HG02938 (cell line): Measurements from ENCODE around the gene CD19.
"Not testable (repeated sequence)": the region's sequence is repeated elsewhere in the genome, so short reads cannot be mapped to it uniquely, and the experiment has no call there.

ENCODE experiments used
- ATAC-seq: cut with Tn5 transposase; IDR thresholded peaks from one replicate; pipeline ENCODE4 v1.9.1; 2021; ENCODE audit warnings: mild to moderate bottlenecking, moderate library complexity; ENCODE audit not compliant: unreplicated experiment

CD19 gene

DNA sequence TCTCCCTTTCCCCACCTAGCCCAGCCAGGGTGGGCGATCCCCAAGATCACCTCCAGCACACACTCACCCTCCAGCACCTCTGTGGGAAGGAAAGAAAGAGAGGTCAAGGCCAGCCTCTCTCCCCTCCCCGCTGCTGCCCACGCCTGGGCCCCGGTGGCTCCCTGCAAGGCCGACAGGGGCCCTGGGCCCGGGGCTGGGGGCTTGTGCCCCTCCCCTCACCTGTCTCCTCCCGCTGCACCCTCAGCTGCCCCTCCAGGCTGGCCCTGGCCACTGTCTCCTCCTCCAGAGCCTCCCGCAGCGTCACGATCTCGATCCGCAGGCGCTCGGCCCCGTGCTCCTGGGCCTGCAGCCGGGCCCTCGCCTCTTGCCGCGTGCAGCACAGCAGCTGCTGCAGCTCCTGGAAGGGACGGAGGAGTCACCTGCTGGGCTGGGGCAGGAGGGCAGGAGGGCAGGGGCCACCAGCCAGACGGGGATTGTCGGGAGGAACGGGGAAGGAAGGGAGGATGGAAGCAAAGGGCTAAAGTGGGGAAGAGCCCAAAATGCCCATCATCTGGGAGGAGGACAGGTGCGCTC lies 25.9 kb upstream of the CD19 start:
- no peak for ATAC-seq

DNA sequence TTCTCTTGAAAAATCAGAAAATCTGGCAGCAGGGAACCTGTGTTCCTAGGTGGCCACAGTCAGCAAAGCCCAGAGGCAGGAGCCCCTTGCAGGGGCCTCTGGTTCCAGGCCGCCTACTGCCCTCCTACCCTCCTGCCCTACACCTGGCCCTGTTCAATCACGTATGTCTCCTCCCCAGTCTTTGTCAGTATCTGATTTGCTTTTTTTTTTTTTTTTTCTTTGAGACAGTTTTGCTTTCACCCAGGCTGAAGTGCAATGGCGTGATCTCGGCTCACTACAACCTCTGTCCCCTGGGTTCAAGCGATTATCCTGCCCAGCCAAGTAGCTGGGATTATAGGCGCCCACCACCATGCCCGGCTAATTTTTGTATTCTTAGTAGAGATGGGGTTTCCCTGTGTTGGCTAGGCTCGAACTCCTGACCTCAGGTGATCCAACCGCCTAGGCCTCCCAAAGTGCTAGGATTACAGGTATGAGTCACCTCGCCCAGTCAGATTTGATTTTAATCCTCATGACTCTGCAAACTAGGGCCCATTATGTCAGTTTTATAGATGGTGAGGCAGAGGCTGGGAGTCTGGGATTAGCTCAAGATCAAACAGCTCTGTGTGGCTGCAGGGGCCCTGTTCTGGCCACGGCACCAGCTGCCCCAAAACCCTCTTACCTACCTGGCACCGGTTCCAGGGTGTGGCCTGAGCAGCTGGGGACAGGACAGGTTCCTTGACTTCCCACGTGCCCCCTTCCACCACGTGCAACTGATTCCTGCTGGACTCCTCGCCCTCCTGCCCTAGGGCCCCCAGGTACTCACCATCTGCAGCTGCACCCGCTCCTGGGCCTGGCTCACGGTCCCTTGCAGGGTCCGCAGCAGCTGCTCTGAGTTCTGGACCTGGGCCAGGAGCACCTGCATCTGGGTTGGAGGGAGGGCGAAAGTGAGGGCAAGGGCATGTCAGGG lies 21.4 kb upstream of the CD19 start:
- ATAC-seq = no peak

DNA sequence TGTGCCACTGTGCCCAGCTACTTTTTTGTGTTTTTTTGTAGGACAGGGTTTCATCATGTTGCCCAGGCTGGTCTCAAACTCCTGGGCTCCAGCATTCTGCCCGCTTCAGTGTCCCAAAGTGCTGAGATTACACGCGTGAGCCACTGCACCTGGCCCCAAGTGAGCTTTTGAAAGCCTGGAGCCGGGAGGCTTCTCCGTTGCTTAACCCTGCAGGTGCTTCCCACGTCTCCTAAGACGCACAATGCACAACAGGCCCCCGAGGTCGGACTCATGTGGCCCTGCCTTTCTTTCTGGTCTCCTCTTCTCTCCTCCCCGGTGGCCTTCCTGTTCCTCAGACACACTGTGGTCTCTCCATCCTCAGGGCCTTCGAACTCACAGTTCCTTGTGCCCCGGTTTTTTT lies 19.2 kb upstream of the CD19 start:
- no peak for ATAC-seq

DNA sequence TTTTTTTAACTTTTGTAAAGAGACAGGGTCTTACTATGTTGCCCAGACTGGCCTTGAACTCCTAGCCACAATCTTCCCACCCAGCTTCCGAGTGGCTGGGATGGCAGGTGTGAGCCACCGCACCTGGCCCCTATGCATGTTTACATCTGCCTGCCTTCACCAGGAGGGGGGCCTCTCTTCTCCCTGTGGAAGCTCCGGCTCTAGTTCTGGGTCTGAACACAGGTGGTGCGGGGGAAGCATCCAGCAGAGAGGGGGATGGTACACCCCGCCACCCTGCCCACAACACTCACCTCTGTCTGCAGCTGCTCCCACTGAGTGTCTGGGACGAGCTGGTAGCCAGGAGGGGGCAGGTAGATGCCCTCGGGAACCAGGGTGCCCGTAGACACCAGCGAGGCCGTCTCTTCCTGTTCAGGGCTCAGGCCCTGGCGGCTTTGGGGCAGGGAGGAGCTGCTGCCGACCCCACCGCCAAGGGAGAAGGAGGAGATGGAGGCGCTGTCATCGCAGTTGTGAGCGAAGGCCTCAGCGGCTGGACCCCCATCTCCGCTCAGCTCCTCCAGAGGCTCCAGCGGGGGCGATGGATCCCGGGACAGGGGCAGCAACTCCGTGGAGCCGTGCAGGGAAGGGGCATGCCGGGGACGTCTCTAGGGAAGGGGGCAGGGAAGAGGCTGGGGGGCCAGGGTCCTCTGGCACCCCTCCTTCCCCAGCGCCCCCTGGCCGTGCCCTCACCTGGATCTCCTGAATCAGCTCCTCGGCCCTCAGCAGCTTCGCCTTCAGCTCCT lies 17.6 kb upstream of the CD19 start:
- no peak for ATAC-seq

DNA sequence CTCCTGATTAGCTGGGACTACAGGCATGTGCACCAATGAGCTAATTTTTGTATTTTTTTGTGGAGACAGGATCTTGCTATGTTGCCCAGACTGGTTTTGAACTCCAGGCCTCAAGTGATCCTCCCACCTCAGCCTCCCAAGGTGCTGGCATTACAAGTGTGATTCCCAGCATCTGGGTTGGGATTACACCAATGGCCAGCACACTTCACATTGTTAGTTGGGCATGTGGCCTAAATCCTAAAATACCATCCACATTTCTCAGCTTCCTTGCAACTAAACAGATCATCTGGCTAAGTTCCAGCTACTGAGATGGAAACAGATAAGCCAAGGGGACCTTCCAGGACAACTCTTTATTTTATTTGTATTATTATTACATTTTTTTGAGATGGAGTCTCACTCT lies 16.6 kb upstream of the CD19 start:
- no peak for ATAC-seq

DNA sequence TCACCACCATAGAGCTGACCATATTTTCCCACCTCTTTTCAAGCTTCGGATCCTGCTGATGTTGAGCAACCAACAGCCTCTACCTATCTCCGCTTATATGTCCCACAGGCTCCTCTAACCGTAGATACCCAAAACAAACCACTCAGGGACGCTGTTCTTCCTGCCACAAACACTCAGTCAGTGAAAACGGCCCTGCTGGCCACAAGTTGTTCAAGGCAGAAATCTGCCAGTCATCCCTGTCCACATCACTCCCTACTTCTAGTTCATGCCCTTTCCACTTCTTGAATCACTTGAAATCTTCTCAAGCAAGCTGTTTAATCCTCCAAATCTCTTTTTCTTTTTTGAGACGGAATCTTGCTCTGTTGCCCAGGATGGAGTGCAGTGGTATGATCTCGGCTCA lies 14.7 kb upstream of the CD19 start:
- no peak for ATAC-seq

DNA sequence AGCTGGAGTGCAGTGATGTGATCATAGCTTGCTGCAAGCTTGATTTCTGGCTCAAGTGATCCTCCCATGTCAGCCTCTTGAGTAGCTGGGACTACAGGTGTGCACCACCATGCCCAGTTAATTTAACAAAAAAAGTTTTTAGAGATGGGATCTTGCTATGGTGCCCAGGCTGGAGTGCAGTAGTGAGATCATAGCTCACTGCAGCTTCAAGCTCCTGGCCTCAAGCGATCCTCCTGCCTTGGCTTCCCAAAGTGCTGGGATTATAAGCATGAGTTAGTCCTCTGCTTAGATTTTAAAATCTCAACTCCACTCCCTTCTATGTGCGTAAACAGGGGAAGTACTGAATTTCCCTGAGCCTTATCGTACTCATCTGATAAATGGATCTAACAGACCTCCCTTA lies 13.1 kb upstream of the CD19 start:
- ATAC-seq = no peak

DNA sequence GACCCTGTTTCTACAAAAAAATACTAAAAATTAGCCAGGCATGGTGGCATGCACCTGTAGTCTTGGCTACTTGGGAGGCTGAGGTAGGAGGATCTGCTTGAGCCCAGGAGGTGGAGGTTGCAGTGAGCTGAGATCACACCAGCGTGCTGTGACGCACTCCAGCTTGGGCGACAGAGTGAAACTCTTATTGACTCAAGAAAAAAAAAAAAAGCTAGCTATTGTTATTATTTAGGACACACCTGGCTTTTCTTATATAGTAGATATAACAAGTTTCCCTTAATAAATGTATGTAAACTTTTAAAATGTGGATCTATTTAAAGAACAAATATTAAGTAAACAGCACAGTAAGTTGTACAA lies 8.6 kb upstream of the CD19 start:
- ATAC-seq = no peak

DNA sequence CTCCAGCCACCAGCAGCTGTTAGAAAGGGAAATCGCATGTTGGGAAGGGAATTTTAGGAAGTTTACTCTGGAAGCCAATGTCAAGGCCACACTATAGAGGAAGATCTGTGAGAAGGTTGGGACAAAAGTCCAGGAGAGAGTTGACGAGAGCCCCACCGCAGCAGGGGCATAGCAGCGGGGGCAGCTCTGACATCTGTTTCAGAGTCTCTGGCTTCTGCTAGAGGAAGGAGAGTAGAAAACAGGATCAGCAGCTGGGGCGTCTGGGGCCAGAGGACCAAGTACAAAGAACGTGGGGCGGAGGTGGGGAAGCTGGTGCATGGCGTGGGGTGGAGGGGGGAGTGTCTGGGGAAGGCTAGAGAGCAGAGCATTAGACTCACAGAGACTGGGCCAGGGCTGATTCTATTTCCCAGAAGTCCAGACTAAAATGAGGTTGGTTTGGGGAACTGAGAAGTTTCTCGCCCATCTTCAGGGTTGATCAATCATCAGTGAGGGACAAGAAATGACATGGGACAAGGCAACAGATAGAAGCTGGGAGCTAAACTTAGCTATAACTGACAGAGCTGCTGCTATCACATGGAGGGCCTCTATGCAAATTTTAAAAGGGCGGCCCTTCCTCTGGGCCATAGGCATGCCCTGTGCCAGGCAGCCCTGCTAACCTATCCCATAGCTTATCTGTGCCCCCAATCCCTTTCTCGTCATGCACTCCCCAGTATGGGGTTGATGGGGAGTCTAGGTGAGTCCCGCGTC lies 7.9 kb upstream of the CD19 start:
- ATAC-seq = peak; percentile 52

DNA sequence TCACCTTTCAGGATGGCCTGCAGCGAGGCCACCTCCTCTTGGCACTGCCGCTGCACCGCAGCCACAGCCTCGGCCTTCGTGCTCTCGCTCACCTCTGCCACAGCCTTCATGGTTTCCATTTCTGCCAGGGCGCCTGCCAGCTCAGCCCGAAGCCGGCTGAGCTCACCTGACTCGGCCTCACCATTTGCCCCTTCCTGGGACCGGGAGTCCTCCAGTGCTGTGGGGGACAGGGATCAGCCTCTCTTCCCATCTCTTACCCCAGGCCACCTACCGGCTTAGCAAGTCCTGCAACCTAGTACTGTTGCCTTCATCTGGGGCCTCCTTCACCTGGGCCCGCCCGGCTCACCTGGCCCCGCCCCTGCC lies 7.4 kb upstream of the CD19 start:
- ATAC-seq = no peak

DNA sequence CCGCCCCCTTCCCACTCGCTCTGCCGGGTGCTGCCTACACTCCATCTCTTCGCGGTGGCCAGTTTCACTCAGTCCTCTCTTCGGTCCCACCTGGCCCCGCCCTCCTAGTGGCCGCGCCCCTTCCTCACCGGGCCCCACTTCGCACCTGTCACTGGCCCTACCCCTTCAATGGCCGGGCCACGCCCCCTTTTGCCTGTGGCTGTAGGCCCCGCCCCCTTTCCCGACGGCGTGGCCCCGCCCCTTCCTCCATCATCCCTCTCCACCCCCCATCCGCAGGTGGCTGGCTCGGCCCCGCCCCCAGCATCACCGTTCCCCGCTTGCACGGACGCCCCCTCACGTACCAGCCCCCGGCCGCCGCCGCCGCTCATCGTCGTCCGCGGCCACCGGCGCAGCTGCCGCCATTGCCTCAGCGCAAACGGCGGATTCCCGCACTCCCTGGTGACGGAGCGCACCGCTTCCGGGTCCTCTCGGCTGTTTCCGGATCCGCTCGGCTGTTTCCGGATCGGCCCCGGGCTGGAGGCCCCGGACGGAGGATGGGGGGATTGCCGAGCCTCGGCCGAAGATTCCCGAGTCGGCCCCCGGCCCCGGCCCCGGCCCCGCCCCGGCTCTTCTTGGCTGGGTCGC lies 6.9 kb upstream of the CD19 start, which contains the start of gene RABEP2:
Gene RABEP2, minus strand, starts transcription at position 477 of the 624 bp plus-strand sequence. Its CDS starts 75 bp downstream, at position 402.
- ATAC-seq = peak; percentile 48

DNA sequence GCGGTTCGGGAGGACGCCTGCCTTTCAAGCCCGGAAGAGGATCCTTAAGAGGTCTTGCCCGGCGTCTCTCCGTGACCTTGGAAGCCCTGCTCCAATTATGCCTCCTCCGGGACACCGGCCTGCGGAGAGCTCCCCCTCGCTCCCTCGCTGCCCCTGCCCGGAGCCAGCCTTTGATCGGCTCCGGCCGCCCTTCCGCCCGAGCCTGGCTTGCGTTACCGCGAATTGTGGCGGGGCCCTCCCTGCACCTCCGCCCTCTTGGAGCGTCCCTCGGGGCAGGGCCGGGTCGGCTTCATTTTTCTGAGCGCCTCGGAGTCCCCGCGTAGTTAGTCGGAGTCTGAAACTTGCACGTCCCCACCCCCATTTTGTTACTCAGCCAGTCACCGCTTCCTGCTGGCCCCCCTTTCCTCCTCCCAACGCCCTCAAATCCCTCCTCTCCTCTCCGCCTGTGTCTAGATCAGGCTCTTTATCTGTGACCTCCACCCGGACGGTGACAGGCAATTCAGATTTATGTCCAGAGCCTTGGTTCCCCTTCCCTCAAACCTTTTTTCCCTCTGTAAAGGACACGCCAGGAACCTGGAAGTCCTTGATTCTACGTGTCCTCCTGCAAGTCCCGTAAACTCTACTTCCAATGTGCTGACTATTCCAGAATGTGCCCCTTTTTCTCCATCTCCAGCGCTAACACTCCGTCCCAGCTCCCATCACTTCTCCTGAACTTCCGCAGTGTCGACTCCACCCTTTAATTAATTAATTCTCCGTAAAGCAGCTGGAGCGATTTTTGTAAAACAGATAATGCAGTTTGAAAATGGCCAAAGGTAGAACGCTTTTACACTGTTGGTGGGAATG lies 6.2 kb upstream of the CD19 start:
- ATAC-seq = peak; percentile 28

DNA sequence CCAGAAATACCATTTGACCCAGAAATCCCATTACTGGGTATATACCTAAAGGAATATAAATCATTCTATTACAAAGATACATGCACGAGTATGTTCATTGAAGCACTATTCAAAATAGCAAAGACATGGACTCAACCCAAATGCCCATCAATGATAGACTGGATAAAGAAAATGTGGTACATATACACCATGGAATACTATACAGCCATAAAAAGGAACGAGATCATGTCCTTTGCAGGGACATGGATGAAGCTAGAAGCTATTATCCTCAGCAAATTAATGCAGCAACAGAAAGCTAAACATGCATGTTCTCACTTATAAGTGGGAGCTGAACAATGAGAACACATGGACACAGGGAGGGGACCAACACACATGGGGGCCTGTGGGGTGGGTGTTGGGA lies 5.5 kb upstream of the CD19 start:
- ATAC-seq = not testable (repeated sequence)

DNA sequence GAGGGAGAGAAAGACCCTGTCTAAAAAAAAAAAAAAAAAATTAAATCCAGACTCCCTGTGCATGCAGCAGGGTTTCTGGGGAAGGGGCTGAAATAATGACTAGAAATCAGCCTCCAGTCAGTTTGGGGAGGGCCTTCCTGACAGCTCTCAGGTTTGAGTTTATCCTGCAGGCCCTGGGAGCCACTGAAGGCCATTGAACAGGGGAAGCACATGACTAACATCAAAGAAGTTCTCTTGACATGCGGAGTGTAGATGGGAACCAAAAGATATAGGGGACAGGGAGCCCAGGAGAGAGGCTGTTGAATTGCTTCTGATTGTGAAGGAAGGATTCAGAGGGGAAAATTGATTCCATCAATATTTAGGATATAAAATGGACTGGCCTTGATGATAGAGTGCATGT lies 4.0 kb upstream of the CD19 start:
- no peak for ATAC-seq

DNA sequence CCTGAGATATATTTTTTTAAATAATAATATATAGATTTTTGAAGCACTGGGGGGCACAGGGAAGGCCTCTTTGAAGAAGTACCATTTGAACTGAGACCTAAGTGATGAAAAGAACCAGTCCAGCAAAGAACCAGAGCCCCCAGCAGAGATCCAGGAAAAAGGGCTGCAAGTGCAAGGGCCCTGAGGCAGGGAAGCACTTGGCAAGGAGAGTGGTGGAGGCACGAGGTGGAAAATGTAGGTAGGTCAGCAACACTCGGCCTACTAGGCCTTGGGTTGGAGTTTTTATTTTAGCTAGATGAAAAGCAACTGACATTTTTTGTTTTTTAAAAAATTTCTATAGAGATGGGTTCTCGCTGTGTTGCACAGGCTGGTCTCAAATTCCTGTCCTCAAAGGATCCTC lies 1.6 kb upstream of the CD19 start:
- ATAC-seq = no peak

DNA sequence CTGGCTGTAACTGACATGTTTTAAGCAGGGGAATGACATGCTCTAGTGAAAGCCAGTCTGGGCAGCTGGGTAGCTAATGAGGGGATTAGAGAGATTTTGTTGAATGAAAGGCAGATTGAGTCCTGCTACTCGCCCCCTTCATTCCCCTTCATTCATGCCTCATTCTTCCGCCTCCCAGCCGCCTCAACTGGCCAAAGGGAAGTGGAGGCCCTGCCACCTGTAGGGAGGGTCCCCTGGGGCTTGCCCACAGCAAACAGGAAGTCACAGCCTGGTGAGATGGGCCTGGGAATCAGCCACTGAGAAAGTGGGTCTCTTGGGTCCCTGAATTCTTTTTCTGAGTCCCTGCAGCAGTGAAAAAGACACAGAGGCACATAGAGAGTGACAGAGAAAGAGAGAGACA lies 1.1 kb upstream of the CD19 start:
- no peak for ATAC-seq

DNA sequence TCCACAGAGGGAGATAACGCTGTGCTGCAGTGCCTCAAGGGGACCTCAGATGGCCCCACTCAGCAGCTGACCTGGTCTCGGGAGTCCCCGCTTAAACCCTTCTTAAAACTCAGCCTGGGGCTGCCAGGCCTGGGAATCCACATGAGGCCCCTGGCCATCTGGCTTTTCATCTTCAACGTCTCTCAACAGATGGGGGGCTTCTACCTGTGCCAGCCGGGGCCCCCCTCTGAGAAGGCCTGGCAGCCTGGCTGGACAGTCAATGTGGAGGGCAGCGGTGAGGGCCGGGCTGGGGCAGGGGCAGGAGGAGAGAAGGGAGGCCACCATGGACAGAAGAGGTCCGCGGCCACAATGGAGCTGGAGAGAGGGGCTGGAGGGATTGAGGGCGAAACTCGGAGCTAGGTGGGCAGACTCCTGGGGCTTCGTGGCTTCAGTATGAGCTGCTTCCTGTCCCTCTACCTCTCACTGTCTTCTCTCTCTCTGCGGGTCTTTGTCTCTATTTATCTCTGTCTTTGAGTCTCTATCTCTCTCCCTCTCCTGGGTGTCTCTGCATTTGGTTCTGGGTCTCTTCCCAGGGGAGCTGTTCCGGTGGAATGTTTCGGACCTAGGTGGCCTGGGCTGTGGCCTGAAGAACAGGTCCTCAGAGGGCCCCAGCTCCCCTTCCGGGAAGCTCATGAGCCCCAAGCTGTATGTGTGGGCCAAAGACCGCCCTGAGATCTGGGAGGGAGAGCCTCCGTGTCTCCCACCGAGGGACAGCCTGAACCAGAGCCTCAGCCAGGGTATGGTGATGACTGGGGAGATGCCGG lies 769 bp downstream of the CD19 start:
- no peak for ATAC-seq

DNA sequence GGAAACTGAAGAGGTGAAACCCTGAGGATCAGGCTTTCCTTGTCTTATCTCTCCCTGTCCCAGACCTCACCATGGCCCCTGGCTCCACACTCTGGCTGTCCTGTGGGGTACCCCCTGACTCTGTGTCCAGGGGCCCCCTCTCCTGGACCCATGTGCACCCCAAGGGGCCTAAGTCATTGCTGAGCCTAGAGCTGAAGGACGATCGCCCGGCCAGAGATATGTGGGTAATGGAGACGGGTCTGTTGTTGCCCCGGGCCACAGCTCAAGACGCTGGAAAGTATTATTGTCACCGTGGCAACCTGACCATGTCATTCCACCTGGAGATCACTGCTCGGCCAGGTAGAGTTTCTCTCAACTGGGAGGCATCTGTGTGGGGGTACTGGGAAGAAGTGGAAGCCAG lies 1.4 kb downstream of the CD19 start:
- ATAC-seq = no peak

DNA sequence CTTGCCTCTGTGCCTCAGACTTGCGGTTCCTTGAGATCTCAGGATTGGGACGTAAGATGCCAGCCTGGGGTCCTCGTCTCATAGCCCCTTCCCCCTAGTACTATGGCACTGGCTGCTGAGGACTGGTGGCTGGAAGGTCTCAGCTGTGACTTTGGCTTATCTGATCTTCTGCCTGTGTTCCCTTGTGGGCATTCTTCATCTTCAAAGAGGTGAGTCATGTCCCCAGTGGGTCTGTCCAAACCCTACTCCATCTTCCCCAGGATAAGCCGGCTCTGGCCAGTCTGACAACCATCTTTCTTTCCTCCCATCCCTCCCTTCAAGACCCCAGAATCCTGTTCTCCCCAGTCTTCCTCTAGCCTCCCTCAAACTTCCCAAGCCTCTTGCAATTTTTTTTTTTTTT lies 3.6 kb downstream of the CD19 start:
- no peak for ATAC-seq
